Stimulated activated CD4-positive, alpha-beta T cell treated with anti-CD3 and anti-CD28 coated beads, Interleukin-2, amount 100 ng/mL, for 48 hours (primary cell): ENCODE results near the gene CDC42EP2.

Source experiments
- DNase-seq, 2 donors: peaks; one replicate each; pipeline ENCODE4 v3.0.0-alpha.2; 2020

CDC42EP2 gene, protein sequence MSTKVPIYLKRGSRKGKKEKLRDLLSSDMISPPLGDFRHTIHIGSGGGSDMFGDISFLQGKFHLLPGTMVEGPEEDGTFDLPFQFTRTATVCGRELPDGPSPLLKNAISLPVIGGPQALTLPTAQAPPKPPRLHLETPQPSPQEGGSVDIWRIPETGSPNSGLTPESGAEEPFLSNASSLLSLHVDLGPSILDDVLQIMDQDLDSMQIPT

DNA sequence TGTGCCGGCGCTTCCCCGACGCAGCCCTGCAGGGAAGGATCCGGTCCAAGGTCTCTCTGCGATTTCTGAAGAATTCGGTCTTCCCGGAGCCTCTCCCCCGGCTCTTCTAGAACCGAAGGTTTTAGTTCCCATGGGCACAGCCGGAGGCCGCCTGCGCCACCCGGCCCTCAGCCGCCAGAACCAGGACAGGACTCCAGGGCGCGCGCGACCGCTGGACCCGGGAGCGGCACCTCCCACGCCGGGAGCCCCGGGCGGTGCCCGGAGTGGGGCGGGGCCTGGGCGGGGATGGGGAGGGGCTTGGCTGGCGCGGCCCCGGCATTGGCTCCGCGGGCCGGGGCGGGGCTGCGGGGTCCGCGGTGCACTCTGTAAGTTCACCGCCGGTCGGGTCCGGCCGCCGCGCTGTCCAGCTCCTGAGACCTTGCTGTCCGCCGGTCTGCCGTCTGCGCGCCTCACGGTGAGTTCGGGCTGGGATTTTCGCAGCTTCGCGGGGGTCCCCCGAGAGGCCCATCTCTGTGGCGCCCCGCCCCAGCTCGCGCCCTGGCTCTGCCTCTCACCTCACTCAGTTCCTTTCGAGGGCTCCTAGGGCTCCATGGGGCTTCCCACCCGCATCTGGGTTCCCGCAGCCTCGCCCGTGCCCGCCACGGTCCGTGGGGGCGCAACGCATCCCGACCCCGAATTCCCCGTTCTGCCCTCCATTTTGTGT, at the start of gene CDC42EP2:
Gene CDC42EP2, plus strand, starts transcription at position 366 of the 703 bp plus-strand sequence. CDS start 6,033 bp downstream, outside the sequence.
- DNase-seq, result peak; percentile 76

DNA sequence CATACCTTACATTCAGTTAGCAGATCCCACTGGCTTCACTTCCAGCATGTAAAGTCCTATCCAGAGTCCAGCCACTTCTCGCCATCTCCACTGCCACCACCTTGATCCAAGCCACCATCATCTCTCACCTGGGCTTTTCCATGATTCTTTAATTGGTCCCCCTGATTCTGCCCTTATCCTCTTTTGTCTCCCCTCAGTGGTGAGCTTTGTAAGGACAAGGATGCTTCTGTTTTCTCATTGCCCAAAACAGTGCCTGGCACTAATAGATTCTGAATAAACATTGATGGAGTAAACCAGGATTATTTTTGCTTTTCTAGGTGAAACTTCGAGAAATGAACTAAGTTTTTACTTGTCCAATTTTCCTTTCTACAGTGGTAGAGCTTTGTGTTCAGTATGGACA, 48.5 kb upstream of the CDC42EP2 start:
- DNase-seq, result no peak

DNA sequence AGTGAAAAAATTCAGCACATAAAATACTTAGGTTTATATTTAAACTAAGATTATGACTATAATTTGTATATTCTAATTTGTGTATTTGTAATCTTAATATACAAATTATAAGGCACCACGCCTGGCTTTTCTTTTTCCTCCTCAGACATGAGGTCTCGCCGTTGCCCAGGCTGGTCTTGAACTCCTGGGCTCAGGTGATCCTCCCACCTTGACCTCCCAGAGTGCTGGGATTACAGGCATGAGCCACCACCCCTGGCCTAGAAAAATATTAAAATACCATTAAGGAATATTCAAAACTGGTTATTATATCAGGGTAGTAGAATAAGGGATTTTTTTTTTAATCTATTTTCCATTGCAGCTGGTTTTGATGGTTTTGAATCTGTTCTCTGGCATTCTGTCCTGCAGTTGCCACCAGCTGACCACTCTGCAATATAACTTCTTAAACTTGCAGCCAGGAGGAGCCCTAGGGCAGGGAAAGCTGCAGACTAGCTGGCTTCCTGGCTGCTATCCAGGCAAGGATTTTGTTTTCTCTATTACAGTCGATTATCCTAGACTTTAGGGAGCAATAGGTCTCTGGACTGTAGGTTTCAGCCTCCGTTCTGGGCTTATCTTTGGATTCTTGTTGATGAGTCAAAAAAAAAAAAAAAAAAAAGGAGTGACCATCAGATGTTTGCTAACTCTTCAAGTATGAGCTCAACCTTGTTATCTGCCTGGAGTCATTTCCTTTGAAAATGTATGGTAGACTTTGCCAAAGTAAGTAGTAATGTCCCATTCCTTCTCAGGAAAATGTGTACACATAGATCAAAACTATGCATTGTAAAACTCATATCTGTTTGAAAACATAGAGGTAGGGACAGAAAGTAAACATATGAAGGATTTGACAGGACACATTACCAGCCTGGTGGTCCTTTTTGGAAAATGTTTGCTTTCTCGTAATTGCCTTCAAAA, 39.7 kb upstream of the CDC42EP2 start:
- no peak for DNase-seq

DNA sequence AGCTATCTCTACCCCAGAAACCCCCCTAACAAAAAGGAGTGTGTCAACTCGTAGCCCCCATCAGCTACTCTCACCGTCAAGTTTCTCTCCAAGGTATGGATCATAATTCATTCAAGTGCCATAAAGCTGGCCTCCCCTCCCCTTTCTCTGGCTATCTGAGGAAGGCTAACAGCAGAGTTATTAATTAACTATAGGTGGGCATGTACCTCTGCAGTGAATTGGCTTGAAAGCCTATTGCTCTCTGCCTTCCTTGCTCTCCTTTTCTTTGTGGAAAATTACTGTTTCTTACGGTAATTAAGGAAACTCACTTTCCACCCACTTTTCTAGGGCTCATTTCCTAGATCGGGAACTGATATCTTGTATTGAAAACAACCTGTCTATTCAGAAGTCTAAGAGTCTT, 38.8 kb upstream of the CDC42EP2 start:
- no peak for DNase-seq

DNA sequence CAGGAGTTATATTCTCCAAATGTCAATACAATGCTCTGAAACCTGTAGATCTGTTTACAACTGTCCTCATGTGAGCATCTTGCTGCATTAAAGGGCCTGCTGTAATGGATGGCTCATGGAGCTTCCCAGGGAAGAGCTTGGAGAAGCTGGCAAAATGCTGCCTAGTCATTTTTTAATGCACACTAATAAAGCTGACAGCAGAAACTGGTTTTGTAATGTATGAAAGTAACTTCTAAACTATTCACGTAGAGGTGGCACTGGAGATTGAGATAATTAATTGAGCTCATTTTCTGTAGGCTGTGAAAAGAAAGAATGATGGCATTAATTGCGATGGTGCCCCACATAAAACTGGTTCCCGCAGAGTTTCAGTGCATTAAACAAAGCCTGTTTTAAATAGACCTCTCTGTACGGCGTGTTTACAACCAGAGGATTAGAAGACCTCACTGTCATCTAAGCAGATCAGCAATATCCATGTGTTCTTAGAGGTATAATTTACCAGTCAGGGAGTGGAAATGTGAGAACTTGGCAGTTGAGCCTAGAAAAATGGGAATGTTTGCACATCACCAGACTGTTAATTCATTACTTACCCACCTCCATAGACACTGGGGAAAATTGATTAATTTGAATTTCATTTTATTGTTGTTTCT, 36.9 kb upstream of the CDC42EP2 start:
- no peak for DNase-seq

DNA sequence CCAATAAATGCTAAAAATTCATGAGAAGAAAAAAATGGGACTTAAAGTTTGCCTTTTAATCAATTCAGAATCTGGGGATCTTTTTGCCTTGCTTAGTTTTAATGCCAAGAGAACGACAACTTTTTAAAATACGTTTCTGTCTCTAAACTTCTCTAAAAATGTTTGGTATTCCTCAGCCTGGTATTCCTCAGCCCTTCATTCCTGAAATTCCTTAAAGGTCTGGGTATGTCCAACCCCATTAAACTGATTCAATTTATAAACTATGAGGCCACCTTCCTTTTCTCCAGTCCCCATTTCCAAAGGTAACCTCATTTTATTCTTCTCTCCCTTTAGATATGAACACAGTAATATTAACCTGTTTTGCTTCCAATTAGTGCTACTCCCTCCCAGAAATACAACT, 36.3 kb upstream of the CDC42EP2 start:
- DNase-seq, result no peak

DNA sequence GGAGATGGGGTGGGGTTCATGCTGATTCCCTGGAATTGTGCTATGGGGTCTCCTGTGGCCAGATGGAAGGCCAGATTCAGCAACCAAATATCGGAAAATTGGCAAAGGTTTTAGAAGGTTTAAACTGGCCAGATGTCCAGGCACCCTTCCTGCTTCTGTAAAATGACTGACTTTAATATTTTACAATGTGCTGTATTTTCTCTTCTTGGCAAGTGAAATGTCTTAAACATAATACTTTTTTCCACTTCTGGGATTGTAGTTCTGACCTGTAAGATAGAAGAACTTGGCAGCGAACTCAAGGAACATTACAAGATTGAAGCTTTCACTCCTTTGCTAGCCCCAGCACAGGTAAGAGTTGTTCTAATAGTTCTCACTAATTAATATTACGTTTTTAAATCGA, 35.4 kb upstream of the CDC42EP2 start:
- DNase-seq, result no peak

DNA sequence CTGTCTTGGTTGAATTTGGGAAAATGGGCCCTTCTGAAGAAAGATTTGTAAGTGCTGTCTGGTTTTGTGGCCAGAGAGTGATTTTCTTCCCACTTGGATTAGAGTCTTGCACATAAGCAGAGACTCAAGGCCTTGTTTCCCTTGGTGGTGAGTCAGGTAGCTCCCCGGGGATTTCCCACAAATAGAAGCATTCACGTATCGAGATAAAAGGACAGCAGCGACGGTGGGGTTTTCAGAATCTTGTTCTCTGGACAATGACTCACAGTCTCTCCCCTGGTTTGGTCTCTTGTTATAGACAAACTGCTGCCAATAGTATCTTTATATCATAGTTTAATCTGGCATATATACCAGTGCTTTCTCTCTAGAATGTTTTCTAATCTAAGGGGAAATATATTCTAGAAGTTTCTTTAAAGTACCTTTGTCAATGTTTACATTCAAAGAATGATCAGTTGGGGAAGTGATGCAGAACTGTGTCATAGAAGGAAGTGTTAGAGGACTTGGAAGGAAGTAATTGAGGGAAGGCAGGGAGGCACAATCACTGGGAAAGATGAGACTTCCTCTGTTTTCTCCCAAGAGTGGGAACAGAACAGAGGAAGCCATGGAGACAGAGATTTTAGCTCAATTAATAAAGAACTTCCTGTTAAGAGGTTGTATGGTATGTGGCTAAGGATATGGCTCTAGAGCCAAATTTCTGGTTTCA, 34.8 kb upstream of the CDC42EP2 start:
- DNase-seq, result peak in 1 of 2 donors; percentile 32

DNA sequence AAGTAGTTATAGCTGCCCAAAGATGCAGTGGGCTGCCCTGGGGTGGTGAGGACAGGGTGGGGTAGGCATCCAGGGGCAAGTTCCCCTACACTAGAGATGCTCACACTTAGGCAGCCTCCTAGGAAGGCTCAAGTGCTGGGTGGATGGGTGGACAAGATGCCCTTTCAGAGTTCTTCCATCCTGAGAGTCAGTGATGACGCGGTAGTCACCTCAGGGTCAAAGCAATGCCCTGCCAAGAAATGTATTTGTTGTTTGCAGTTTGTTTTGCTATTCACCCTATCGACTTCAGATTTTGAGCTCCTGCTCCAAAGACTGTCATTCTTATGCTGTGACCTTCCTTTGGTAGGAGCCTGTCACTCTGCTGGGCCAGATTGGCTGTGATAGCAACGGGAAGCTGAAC, 34.0 kb upstream of the CDC42EP2 start:
- DNase-seq, result no peak

DNA sequence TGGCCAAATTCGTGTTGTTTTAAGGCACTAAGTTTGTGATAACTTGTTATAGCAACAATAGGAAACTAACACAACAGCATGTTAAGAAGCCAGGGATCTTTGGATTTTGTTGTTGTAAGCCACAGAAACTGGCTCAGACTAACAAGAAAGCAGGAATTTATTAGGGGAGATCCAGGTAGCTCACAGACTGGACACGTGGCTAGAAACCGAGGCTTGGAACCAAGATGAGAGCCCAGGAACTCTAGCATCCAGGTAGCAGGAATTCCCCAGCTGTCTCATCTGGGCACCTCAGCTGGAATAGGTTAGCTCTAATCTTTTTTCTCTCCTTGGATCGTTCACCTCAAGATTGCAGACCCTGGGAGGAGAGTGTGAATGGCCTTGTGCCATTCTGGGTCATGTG, 28.0 kb upstream of the CDC42EP2 start:
- DNase-seq, result no peak

DNA sequence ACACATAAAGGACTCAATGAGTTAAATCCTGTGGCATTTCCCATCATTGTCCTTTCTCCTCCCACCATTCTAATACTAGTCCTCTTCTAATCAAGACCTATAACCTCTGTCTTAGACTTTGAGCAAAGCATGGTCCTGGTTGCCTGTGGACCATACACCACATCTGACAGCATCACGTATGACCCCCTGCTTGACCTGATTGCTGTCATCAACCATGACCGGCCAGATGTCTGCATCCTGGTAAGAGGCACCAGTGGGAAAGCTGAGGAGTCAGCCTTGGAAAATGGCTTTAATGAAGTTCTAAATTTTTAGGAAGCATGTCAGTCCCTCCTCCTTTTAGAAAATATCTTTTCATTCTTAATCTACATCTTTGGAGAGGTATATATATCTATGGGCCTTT, 27.1 kb upstream of the CDC42EP2 start:
- DNase-seq, result no peak

DNA sequence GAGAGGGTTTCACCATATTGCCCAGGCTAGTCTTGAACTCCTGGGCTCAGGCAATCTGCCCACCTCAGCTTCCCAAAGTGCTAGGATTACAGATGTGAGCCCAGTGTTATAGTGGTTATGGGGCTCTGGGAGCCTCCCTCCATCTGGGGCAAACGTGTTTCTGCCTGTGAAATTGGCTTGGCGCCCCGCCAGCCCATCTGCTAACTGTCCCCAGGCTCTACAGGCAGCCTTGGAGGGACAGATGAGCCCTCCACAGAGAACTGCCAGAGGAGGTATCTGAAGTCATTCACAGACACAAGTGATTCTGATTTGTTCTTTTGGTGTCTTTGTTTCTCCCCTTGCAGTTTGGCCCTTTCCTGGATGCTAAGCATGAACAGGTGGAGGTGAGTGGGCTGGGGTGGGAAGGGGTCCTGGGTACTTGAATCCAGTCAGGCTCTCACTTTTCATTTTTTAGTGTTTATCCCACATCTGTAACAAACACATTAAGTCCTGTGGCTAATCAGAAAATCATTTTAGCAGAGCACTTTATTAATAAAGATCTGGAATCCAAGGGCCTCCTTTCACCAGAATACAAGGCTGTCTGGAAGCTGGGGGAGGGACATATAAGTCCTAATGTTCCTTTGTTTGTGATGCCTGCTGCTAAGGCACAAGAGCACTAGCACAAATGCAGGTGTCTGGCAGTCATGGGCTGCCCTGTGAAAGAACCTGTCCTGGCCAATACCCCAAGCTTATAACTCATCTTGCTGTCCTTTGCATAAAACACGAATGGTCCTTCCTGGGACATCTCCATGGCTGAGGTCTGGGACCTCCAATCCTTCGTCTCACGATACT, 25.7 kb upstream of the CDC42EP2 start:
- DNase-seq, result no peak

DNA sequence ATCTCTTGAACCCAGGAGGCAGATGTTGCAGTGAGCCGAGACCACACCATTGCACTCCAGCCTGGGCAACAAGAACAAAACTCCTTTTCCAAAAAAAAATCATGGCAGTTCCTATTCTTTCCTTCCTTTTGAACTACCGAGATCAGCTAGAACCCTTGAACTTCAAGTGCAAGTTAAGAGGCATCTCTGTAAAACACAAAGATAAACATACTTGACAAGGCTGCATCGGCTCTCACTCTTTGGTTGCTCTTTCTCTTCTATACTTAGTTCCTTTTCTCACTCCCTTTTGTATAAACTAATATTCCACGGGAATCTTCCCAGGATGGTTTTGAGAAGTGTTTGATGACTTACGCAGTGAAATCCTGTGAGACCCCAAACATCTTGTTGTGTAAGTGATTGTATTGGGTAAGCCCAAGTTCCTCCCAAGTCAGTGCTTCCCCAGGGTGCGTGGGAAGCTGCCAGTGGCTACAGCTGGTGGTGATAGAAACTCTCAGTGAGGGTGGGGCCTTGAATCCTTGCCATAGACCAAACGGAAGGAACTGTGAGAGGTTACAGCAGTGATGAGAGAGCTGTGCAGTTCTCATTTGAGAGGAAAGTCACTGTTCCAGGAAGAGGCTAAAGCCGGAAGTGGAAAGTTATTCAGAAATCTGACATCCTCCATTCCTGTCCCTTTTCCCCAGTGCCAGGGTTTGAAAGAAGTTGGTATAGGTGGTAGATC, 24.1 kb upstream of the CDC42EP2 start:
- DNase-seq, result no peak

DNA sequence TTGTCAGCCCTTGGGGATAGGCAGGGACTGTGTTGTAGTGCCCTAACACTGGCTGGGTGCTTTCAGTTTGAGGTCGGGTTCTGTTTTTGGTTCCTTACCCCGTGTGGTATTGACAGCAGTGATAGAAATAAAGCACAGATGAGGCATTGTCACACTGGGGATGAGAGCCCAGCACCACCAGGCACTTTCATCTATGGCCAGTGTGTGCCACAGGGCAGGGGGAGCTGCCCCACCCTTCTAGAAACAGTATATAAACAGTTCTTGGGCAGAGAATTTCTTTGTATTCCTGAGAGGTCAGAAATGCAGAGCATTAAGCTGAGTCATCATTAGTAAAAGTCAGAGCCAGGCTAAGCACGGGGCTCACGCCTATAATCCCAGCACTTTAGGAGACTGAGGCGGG, 23.1 kb upstream of the CDC42EP2 start:
- no peak for DNase-seq

DNA sequence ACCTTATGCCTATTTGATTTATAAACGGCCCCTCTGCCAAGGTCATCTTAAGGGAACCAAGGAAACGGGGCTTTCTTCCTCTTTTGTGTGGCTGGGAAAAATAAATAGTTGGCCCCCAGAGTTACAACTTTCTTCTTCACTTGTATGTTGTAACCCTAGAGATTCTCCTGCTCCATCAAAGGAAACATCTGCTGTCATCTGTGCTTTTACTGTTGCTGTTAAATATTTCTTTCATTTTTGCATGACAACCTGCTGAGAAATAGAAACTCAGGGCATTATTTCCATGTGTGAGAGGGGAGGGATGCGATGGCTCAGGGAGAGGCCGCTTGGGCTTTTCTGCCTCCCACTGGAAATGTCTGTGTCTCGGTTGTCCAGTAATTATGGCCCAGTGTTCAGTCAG, 21.8 kb upstream of the CDC42EP2 start:
- DNase-seq, result no peak

DNA sequence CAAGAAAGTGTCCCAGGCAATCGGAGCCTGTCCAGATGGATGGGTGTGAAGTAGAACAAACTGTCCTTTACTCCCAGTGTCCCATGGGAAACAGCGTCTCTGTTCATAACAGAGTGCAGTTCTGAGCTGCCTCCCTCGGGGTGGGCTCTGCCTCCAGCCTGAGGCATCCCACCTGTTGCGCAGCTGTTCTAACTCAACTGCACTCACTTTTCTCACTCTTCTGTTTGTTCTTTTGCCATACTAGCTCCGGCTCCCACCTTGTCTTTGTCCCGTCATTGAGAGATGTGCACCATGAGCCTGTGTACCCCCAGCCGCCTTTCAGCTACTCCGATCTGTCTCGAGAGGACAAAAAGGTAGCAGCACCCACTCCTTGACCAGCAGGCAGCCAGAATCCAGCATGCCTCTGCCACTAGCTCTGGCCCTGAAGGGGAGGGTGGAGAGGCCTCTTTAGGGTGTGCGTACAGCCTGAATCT, 20.7 kb upstream of the CDC42EP2 start:
- DNase-seq, result no peak

DNA sequence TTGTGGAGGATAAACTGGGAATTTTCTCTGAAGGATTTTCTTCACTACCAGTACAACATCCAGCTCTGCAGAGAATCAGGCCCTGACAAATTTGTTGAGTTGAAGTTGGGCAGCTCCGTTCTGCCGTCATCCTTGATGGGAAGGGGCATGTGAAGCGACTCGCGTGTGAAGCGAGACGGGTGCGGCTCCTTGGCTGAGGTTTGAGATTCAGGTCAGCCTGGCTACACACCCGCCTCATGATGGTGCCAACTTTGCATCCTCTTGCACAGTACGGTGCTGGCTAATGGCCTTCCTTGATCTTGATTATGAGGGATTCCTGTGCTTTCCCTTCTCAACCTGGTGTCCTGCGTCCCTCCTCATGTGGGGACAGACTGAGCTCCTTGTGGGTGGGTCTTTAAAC, 19.7 kb upstream of the CDC42EP2 start:
- no peak for DNase-seq

DNA sequence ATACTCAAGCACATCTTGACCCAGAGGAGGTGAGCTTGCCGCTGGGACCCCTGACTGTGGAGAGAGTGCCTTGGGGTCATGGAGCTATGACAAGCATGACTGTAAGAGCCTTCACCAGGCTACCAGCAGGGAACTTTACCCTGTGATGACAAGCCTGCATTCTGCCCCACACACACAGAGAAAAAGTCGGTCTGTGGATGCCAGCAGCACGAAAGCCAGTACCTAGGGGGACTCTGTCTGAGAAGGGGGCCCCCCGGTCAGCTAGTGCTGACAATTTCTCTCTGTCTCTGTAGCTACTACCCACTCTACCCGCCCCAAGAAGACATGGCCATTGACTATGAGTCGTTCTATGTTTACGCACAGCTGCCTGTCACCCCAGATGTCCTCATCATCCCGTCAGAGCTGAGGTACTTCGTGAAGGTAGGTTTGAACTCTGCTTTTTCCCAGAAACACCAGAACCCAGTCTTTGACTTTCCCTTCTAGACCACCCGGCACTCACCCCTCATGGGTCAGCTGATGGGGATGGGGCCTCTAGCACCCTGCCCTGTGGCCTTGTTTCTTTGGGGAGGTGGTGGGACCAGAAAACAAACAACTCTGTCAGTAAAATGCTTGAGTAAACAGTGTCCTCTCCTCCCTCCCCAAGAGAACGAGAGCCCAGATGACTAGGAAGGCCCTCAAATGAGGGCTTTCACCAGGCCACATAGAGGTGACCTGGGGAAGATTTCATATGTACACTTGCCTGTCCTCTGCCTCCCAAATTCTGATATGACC, 18.9 kb upstream of the CDC42EP2 start:
- no peak for DNase-seq

DNA sequence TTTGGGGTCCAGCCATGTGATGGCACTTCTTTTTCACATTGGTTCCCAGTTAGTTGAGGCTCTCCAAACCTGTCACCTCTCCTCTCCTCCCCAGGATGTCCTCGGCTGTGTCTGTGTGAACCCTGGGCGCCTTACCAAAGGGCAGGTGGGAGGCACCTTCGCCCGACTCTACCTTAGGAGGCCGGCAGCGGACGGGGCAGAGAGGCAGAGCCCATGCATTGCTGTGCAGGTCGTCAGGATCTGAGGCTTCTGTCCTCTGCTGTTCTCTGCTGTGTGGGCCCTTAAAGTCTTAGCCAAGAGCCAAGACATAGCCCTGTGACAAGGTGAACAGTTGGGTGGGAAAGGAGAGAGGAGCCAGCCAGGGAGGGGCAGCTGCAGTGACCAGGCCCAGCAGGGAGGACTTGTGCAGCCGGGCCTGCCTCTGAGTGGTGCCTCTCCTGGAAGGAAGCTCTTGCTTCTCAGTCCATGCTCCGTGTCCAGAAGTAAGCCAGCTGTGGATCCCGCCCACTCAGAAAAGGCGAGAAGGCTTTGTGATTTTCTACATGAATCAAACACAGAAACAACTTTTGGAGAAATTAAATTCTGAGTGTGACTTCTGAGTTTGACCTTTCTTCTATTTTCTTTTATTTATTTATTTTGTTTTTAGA, 17.5 kb upstream of the CDC42EP2 start:
- no peak for DNase-seq
